MG63 (cell line): ENCODE results near the gene RBFOX2. TPM values are rescaled to one million over a fixed set of nuclear protein-coding genes. Genes with fewer than 3 reads are reported as not detected.

Experiments
- DNase-seq: peaks from one replicate; pipeline ENCODE4 v3.0.0-alpha.2; 2020
- H3K27me3 ChIP-seq: fragments of 250-450 bp; sonication (Bioruptor Pico); 2 replicates; pipeline ENCODE4 v1.5.1; 2020; ENCODE audit warnings: mild to moderate bottlenecking, moderate library complexity
- H3K36me3 ChIP-seq: fragments of 250-450 bp; sonication (Bioruptor Pico); 2 replicates; pipeline ENCODE4 v1.5.1; 2020; ENCODE audit warnings: mild to moderate bottlenecking, moderate library complexity
- H3K4me3 ChIP-seq: fragments of 250-450 bp; sonication (Bioruptor Pico); 2 replicates; pipeline ENCODE4 v1.5.1; 2020; ENCODE audit warnings: mild to moderate bottlenecking, moderate library complexity
- H3K9me3 ChIP-seq: fragments of 250-450 bp; sonication (Bioruptor Pico); 2 replicates; pipeline ENCODE4 v1.5.1; 2020; ENCODE audit warnings: mild to moderate bottlenecking, moderate library complexity
- total RNA-seq: library from RNA; depleted of rRNA; stranded (reverse); fragments of >200 nt; shearing (Covaris generic); gene quantifications from 2 replicates; pipeline ENCODE4 v1.2.3, GENCODE V29; 2014; ENCODE audit warnings: low replicate concordance

Gene RBFOX2
- total RNA-seq, 1 experiment from 2014 or later = 65.6 TPM

GRCh38 chr22:35949243-35949642, 79.4 kb downstream of the RBFOX2 start:
- Histone ChIP-seq H3K4me3 (no peak overlapping the region), H3K27me3 (no peaks in the 10 kb centered on the region), H3K36me3 (no peaks in the 10 kb centered on the region), H3K9me3 (no peaks in the 10 kb centered on the region)
- no peak for DNase-seq

GRCh38 chr22:35947794-35948425, 80.7 kb downstream of the RBFOX2 start:
- Histone ChIP-seq H3K4me3 (no peak overlapping the region), H3K36me3 (no peaks in the 10 kb centered on the region)
- DNase-seq = no peak

GRCh38 chr22:35944458-35944857, 84.2 kb downstream of the RBFOX2 start:
- Histone ChIP-seq H3K9me3 (no peaks in the 10 kb centered on the region), H3K4me3 (0 out of 2 replicates have a peak overlapping the region, but pooled peaks have one; percentile 6), H3K36me3 (no peaks in the 10 kb centered on the region), H3K27me3 (no peaks in the 10 kb centered on the region)
- DNase-seq = no peak

More at GRCh38 chr22:35947794-35948425, 80.7 kb downstream of the RBFOX2 start:
- no peaks in the 10 kb centered on the region for H3K27me3 ChIP-seq
- H3K9me3 ChIP-seq = no peaks in the 10 kb centered on the region

- no peak for DNase-seq
- H3K27me3 ChIP-seq = no peaks in the 10 kb centered on the region
- peaks cover 4% of the 10 kb centered on the region; the same call in 1 of the 2 replicates for H3K36me3 ChIP-seq
- no peaks in the 10 kb centered on the region for H3K9me3 ChIP-seq
- H3K4me3 ChIP-seq = no peak overlapping the region
Observed at GRCh38 chr22:35940166-35940565, 88.5 kb downstream of the RBFOX2 start.

GRCh38 chr22:35938226-35938625, 90.4 kb downstream of the RBFOX2 start:
- no peak for DNase-seq
- Histone ChIP-seq H3K36me3 (peaks cover 4% of the 10 kb centered on the region), H3K27me3 (no peaks in the 10 kb centered on the region), H3K9me3 (no peaks in the 10 kb centered on the region), H3K4me3 (no peak overlapping the region)

- Histone ChIP-seq H3K36me3 (no peaks in the 10 kb centered on the region; the same call in none of the 2 replicates), H3K9me3 (no peaks in the 10 kb centered on the region), H3K27me3 (no peaks in the 10 kb centered on the region), H3K4me3 (no peak overlapping the region)
- DNase-seq = no peak
Observed at GRCh38 chr22:35930933-35931332, 97.7 kb downstream of the RBFOX2 start.

GRCh38 chr22:35928285-35928798, 100.3 kb downstream of the RBFOX2 start:
- peaks cover 6% of the 10 kb centered on the region; the same call in 1 of the 2 replicates for H3K36me3 ChIP-seq
- no peak for DNase-seq
- H3K9me3 ChIP-seq = no peaks in the 10 kb centered on the region
- no peaks in the 10 kb centered on the region for H3K27me3 ChIP-seq
- H3K4me3 ChIP-seq = no peak overlapping the region

GRCh38 chr22:35923026-35923425, 105.6 kb downstream of the RBFOX2 start:
- H3K27me3 ChIP-seq = no peaks in the 10 kb centered on the region
- no peak overlapping the region for H3K4me3 ChIP-seq
- peaks cover 6% of the 10 kb centered on the region; the same call in 1 of the 2 replicates for H3K36me3 ChIP-seq
- no peaks in the 10 kb centered on the region for H3K9me3 ChIP-seq
- DNase-seq = no peak

- Histone ChIP-seq H3K9me3 (no peaks in the 10 kb centered on the region), H3K4me3 (no peak overlapping the region), H3K36me3 (peaks cover 6% of the 10 kb centered on the region; the same call in 1 of the 2 replicates), H3K27me3 (no peaks in the 10 kb centered on the region)
- DNase-seq = peak; percentile 76
Observed at GRCh38 chr22:35921777-35922176, 106.8 kb downstream of the RBFOX2 start.

GRCh38 chr22:35921044-35921443, 107.6 kb downstream of the RBFOX2 start:
- H3K27me3 ChIP-seq = no peaks in the 10 kb centered on the region
- peaks cover 6% of the 10 kb centered on the region; the same call in 1 of the 2 replicates for H3K36me3 ChIP-seq
- no peak for DNase-seq
- H3K4me3 ChIP-seq = no peak overlapping the region
- H3K9me3 ChIP-seq = no peaks in the 10 kb centered on the region

GRCh38 chr22:35919002-35919542, 109.6 kb downstream of the RBFOX2 start:
- H3K4me3 ChIP-seq = no peak overlapping the region
- H3K36me3 ChIP-seq = no peaks in the 10 kb centered on the region
- no peaks in the 10 kb centered on the region for H3K27me3 ChIP-seq
- no peaks in the 10 kb centered on the region for H3K9me3 ChIP-seq
- DNase-seq = no peak

GRCh38 chr22:35918456-35918855, 110.2 kb downstream of the RBFOX2 start:
- H3K9me3 ChIP-seq = no peaks in the 10 kb centered on the region

GRCh38 chr22:35917651-35918050, 111.0 kb downstream of the RBFOX2 start:
- no peaks in the 10 kb centered on the region for H3K27me3 ChIP-seq
- no peaks in the 10 kb centered on the region for H3K9me3 ChIP-seq
- DNase-seq = no peak
- H3K36me3 ChIP-seq = no peaks in the 10 kb centered on the region
- H3K4me3 ChIP-seq = no peak overlapping the region

More at GRCh38 chr22:35918456-35918855, 110.2 kb downstream of the RBFOX2 start:
- Histone ChIP-seq H3K27me3 (no peaks in the 10 kb centered on the region), H3K36me3 (no peaks in the 10 kb centered on the region), H3K4me3 (no peak overlapping the region)
- DNase-seq = no peak

GRCh38 chr22:35915477-35916013, 113.1 kb downstream of the RBFOX2 start:
- Histone ChIP-seq H3K9me3 (no peaks in the 10 kb centered on the region), H3K4me3 (peak overlapping the region; percentile 31), H3K36me3 (no peaks in the 10 kb centered on the region), H3K27me3 (no peaks in the 10 kb centered on the region)
- DNase-seq = no peak

GRCh38 chr22:35914665-35915476, 113.8 kb downstream of the RBFOX2 start:
- Histone ChIP-seq H3K27me3 (no peaks in the 10 kb centered on the region), H3K9me3 (no peaks in the 10 kb centered on the region), H3K4me3 (peak overlapping the region; percentile 31), H3K36me3 (no peaks in the 10 kb centered on the region)
- peak; percentile 74 for DNase-seq

GRCh38 chr22:35914357-35914664, 114.3 kb downstream of the RBFOX2 start:
- H3K36me3 ChIP-seq = no peaks in the 10 kb centered on the region
- no peaks in the 10 kb centered on the region for H3K9me3 ChIP-seq
- no peaks in the 10 kb centered on the region for H3K27me3 ChIP-seq
- peak overlapping the region; percentile 31; the same call in 1 of the 2 replicates for H3K4me3 ChIP-seq
- no peak for DNase-seq

- H3K27me3 ChIP-seq = no peaks in the 10 kb centered on the region
- H3K36me3 ChIP-seq = no peaks in the 10 kb centered on the region
- no peaks in the 10 kb centered on the region for H3K9me3 ChIP-seq
- no peak for DNase-seq
- H3K4me3 ChIP-seq = no peak overlapping the region
Observed at GRCh38 chr22:35913925-35914324, 114.7 kb downstream of the RBFOX2 start.
